ENCODE measurements around the gene WNT7A. TPM values are rescaled to one million over a fixed set of nuclear protein-coding genes. Genes with fewer than 3 reads are reported as not detected.

The WNT7A gene
- polyA plus RNA-seq, 1 of the 3 experiments (the other 2 are of a cell fraction): not detected

DNA sequence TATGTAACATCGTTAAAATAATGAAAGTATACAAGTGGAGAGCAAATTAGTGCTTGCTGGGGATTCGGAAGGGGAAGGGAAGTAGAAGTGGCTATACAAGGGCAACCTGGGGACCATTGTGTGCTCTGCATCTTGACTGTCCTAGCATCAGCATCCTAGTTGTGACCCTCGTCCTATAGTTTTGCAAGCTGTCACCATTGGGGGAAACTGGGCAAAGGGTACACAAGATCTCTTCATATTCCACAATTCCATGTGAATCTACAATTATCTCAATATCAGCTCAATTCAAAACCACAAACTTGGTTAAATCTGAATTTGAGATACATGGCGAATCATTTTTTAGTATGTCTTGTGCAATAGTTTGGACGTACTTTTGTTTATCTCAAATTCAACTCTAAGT, 30.9 kb downstream of the WNT7A start:
- no peak overlapping the region for H2AFZ ChIP-seq (ENCODE audit: low read depth)
- no peaks in the 10 kb centered on the region for H4K20me1 ChIP-seq (ENCODE audit: insufficient read depth)
- no peaks in the 10 kb centered on the region for H3F3A ChIP-seq (replicated peaks; ENCODE audit: insufficient read depth)
- no peaks in the 10 kb centered on the region for H3K79me2 ChIP-seq (ENCODE audit: insufficient read depth)
- H3K27ac ChIP-seq (ENCODE audit: low read depth in 2 of 2, low read length in 1 of 2): no peak overlapping the region
- no peaks in the 10 kb centered on the region for H3K27me3 ChIP-seq (ENCODE audit: insufficient read depth)
- TF ChIP-seq RXRA (IDR thresholded peaks at IDR 0.05; ENCODE audit: borderline replicate concordance, low read depth) (no peak), FOSL2 (IDR thresholded peaks at IDR 0.05; ENCODE audit: borderline replicate concordance, low read depth) (no peak), POLR2AphosphoS5 (IDR thresholded peaks at IDR 0.05; ENCODE audit: low read depth, low read length) (no peak), NRF1 (IDR thresholded peaks at IDR 0.05; ENCODE audit: low read depth, low read length) (no peak), ELF1 (IDR thresholded peaks at IDR 0.05) (no peak), TAF1 (IDR thresholded peaks at IDR 0.05; ENCODE audit: borderline replicate concordance, low read depth, low read length) (no peak), EP300 (IDR thresholded peaks at IDR 0.05; ENCODE audit: borderline replicate concordance in 1 of 2, low read depth in 1 of 2, low read length in 1 of 2) (no peak), MEF2A (IDR thresholded peaks at IDR 0.05; ENCODE audit: borderline replicate concordance, low read depth) (no peak)
- TF ChIP-seq, protein P1, sequence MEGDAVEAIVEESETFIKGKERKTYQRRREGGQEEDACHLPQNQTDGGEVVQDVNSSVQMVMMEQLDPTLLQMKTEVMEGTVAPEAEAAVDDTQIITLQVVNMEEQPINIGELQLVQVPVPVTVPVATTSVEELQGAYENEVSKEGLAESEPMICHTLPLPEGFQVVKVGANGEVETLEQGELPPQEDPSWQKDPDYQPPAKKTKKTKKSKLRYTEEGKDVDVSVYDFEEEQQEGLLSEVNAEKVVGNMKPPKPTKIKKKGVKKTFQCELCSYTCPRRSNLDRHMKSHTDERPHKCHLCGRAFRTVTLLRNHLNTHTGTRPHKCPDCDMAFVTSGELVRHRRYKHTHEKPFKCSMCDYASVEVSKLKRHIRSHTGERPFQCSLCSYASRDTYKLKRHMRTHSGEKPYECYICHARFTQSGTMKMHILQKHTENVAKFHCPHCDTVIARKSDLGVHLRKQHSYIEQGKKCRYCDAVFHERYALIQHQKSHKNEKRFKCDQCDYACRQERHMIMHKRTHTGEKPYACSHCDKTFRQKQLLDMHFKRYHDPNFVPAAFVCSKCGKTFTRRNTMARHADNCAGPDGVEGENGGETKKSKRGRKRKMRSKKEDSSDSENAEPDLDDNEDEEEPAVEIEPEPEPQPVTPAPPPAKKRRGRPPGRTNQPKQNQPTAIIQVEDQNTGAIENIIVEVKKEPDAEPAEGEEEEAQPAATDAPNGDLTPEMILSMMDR (IDR thresholded peaks at IDR 0.05): no peak
- TF ChIP-seq, protein P2, sequence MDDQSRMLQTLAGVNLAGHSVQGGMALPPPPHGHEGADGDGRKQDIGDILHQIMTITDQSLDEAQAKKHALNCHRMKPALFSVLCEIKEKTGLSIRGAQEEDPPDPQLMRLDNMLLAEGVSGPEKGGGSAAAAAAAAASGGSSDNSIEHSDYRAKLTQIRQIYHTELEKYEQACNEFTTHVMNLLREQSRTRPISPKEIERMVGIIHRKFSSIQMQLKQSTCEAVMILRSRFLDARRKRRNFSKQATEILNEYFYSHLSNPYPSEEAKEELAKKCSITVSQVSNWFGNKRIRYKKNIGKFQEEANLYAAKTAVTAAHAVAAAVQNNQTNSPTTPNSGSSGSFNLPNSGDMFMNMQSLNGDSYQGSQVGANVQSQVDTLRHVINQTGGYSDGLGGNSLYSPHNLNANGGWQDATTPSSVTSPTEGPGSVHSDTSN (IDR thresholded peaks at IDR 0.05): no peak
- TF ChIP-seq, protein P3, sequence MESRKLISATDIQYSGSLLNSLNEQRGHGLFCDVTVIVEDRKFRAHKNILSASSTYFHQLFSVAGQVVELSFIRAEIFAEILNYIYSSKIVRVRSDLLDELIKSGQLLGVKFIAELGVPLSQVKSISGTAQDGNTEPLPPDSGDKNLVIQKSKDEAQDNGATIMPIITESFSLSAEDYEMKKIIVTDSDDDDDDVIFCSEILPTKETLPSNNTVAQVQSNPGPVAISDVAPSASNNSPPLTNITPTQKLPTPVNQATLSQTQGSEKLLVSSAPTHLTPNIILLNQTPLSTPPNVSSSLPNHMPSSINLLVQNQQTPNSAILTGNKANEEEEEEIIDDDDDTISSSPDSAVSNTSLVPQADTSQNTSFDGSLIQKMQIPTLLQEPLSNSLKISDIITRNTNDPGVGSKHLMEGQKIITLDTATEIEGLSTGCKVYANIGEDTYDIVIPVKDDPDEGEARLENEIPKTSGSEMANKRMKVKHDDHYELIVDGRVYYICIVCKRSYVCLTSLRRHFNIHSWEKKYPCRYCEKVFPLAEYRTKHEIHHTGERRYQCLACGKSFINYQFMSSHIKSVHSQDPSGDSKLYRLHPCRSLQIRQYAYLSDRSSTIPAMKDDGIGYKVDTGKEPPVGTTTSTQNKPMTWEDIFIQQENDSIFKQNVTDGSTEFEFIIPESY (IDR thresholded peaks at IDR 0.05; ENCODE audit: borderline replicate concordance, low read depth): no peak
- no peaks in the 10 kb centered on the region; a peak in 1 of 4 replicates for H3K4me1 ChIP-seq (ENCODE audit: control insufficient read depth in 1 of 2, insufficient read depth in 2 of 2, low read depth in 1 of 2, low read length in 1 of 2)
- no peaks in the 10 kb centered on the region for H3K36me3 ChIP-seq (replicated peaks in 1 of 2; ENCODE audit: control insufficient read depth in 1 of 2, insufficient read depth in 2 of 2, low read length in 1 of 2)
- H3K9me3 ChIP-seq: no peaks in the 10 kb centered on the region
- ChIA-PET POLR2A (no interaction called here), CTCF (interaction anchor here (1.2 to 2.0 kb wide), 5 partner anchors 9 to 198 kb away, joined by 3 to 5 read pairs (median 4); no protein-coding TSS in a partner anchor)
- no peak overlapping the region for H3K4me2 ChIP-seq
- no peaks in the 10 kb centered on the region for H3K9me2 ChIP-seq
- DNase-seq: no peak
- no peak overlapping the region for H3K9ac ChIP-seq
- H3K4me3 ChIP-seq (ENCODE audit: low read depth in 2 of 2, low read length in 1 of 2): no peak overlapping the region
- 21% methylated on average over 5 of the region's 5 CpGs for WGBS (ENCODE audit: low lambda C conversion rate)

Data from SK-N-SH (cell line).